Smooth muscle cell (in vitro differentiated cells): Measurements from ENCODE around the gene TAS2R39. TPM values are rescaled to one million over a fixed set of nuclear protein-coding genes. Genes with fewer than 3 reads are reported as not detected.
"Not testable (repeated sequence)": the region's sequence is repeated elsewhere in the genome, so short reads cannot be mapped to it uniquely, and the experiment has no call there.

Source experiments
- DNase-seq: peaks from one replicate; lab custom pipeline; 2025; ENCODE audit not compliant: unreplicated experiment; lab: John Stamatoyannopoulos, UW
- H2AFZ ChIP-seq: fragments of 200-600 bp; sonication (generic); 2 replicates; pipeline ENCODE4 v1.6.0; 2016; ENCODE audit warnings: antibody characterized with exemption, low read depth, mild to moderate bottlenecking
- H3F3A ChIP-seq: fragments of 200-600 bp; sonication (generic); 2 replicates; pipeline ENCODE4 v1.6.0; 2017; ENCODE audit warnings: antibody characterized with exemption, low read depth
- H3K27ac ChIP-seq: fragments of 200-600 bp; sonication (generic); 2 replicates; pipeline ENCODE4 v1.5.1; 2016; ENCODE audit warnings: low read depth, mild to moderate bottlenecking
- H3K27me3 ChIP-seq: fragments of 200-600 bp; sonication (generic); 2 replicates; pipeline ENCODE4 v1.6.1; 2016; ENCODE audit warnings: low read depth, mild to moderate bottlenecking
- H3K36me3 ChIP-seq: fragments of 200-600 bp; sonication (generic); 2 replicates; pipeline ENCODE4 v1.5.1; 2016; ENCODE audit warnings: low read depth
- H3K4me1 ChIP-seq: fragments of 200-600 bp; sonication (generic); 2 replicates; pipeline ENCODE4 v1.5.1; 2016; ENCODE audit warnings: low read depth
- H3K4me2 ChIP-seq: fragments of 200-600 bp; sonication (generic); 2 replicates; pipeline ENCODE4 v1.6.0; 2016; ENCODE audit warnings: mild to moderate bottlenecking
- H3K4me3 ChIP-seq: fragments of 200-600 bp; sonication (generic); 2 replicates; pipeline ENCODE4 v1.5.1; 2016; ENCODE audit warnings: mild to moderate bottlenecking
- H3K79me2 ChIP-seq: fragments of 200-600 bp; sonication (generic); 2 replicates; pipeline ENCODE4 v1.6.0; 2016; ENCODE audit warnings: low read depth, mild to moderate bottlenecking
- H3K9ac ChIP-seq: fragments of 200-600 bp; sonication (generic); 2 replicates; pipeline ENCODE4 v1.6.0; 2016; ENCODE audit warnings: low read depth
- H3K9me3 ChIP-seq: fragments of 200-600 bp; sonication (generic); replicated peaks from 2 replicates; pipeline ENCODE4 v1.5.1; 2016; ENCODE audit warnings: low read depth
- H4K20me1 ChIP-seq: fragments of 200-600 bp; sonication (generic); 2 replicates; pipeline ENCODE4 v1.6.0; 2016; ENCODE audit warnings: low read depth
- WGBS: methylation state at CpG from one replicate; pipeline ENCODE4 v1.1.7; 2016; ENCODE audit warnings: low lambda C conversion rate; 5-methylcytosine and 5-hydroxymethylcytosine counted together
- polyA plus RNA-seq: library from polyadenylated mRNA; unstranded; fragments of >200 nt; fragmentation: Nextera tagmentation; extraction: Ambion mirVana; gene quantifications from 2 replicates; pipeline ENCODE4 v1.2.1, GENCODE V29; 2016
- total RNA-seq: library from RNA; depleted of rRNA; stranded (reverse); fragments of >200 nt; gene quantifications from 2 replicates; pipeline ENCODE4 v1.2.3, GENCODE V29; 2014
- TF ChIP-seq, protein P1 (sequence below): fragments of 200-600 bp; sonication (generic); IDR thresholded peaks from 2 replicates; pipeline ENCODE4 v1.5.1; 2017; ENCODE audit warnings: borderline replicate concordance, mild to moderate bottlenecking, antibody characterized with exemption; ENCODE audit not compliant: insufficient read depth, poor library complexity, severe bottlenecking

Gene TAS2R39
- total and polyA plus RNA-seq, 2 experiments from 2014 or later: not detected

GRCh38 chr7:143171697-143172096, 11.5 kb upstream of the TAS2R39 start:
- H2AFZ ChIP-seq: no peak overlapping the region
- no peaks in the 10 kb centered on the region for H3K79me2 ChIP-seq
- no peak overlapping the region for H3K9ac ChIP-seq
- TF ChIP-seq, protein P1, sequence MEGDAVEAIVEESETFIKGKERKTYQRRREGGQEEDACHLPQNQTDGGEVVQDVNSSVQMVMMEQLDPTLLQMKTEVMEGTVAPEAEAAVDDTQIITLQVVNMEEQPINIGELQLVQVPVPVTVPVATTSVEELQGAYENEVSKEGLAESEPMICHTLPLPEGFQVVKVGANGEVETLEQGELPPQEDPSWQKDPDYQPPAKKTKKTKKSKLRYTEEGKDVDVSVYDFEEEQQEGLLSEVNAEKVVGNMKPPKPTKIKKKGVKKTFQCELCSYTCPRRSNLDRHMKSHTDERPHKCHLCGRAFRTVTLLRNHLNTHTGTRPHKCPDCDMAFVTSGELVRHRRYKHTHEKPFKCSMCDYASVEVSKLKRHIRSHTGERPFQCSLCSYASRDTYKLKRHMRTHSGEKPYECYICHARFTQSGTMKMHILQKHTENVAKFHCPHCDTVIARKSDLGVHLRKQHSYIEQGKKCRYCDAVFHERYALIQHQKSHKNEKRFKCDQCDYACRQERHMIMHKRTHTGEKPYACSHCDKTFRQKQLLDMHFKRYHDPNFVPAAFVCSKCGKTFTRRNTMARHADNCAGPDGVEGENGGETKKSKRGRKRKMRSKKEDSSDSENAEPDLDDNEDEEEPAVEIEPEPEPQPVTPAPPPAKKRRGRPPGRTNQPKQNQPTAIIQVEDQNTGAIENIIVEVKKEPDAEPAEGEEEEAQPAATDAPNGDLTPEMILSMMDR: no peak
- H3K9me3 ChIP-seq: no peaks in the 10 kb centered on the region
- no peak overlapping the region for H3K4me2 ChIP-seq
- no peak overlapping the region for H3K27ac ChIP-seq
- no peaks in the 10 kb centered on the region for H3K4me1 ChIP-seq
- no peaks in the 10 kb centered on the region for H4K20me1 ChIP-seq
- no peaks in the 10 kb centered on the region for H3K36me3 ChIP-seq
- no peak for DNase-seq
- H3K4me3 ChIP-seq: no peak overlapping the region
- H3F3A ChIP-seq: no peaks in the 10 kb centered on the region
- no peaks in the 10 kb centered on the region for H3K27me3 ChIP-seq

- Histone ChIP-seq H3K4me2 (no peak overlapping the region), H3F3A (no peaks in the 10 kb centered on the region), H2AFZ (no peak overlapping the region), H3K4me1 (no peaks in the 10 kb centered on the region), H3K27ac (no peak overlapping the region), H3K79me2 (no peaks in the 10 kb centered on the region), H3K27me3 (no peaks in the 10 kb centered on the region), H3K9me3 (no peaks in the 10 kb centered on the region), H3K9ac (no peak overlapping the region), H3K4me3 (no peak overlapping the region), H3K36me3 (no peaks in the 10 kb centered on the region), H4K20me1 (no peaks in the 10 kb centered on the region)
- DNase-seq: no peak
- 83% methylated on average over 4 of the region's 4 CpGs for WGBS
- TF ChIP-seq, protein P1: no peak
These were observed 10.9 kb upstream of the TAS2R39 start for GRCh38 chr7:143172354-143172753.

GRCh38 chr7:143176128-143176527, 7.1 kb upstream of the TAS2R39 start:
- Histone ChIP-seq H3K4me2 (no peak overlapping the region), H3K4me3 (no peak overlapping the region), H3K9me3 (no peaks in the 10 kb centered on the region), H2AFZ (no peak overlapping the region), H3K27me3 (no peaks in the 10 kb centered on the region), H3F3A (no peaks in the 10 kb centered on the region), H3K79me2 (no peaks in the 10 kb centered on the region), H3K4me1 (no peaks in the 10 kb centered on the region), H3K27ac (no peak overlapping the region), H3K9ac (no peak overlapping the region), H3K36me3 (no peaks in the 10 kb centered on the region), H4K20me1 (no peaks in the 10 kb centered on the region)
- 92% methylated on average over 5 of the region's 5 CpGs for WGBS
- TF ChIP-seq, protein P1: no peak
- no peak for DNase-seq

DNA sequence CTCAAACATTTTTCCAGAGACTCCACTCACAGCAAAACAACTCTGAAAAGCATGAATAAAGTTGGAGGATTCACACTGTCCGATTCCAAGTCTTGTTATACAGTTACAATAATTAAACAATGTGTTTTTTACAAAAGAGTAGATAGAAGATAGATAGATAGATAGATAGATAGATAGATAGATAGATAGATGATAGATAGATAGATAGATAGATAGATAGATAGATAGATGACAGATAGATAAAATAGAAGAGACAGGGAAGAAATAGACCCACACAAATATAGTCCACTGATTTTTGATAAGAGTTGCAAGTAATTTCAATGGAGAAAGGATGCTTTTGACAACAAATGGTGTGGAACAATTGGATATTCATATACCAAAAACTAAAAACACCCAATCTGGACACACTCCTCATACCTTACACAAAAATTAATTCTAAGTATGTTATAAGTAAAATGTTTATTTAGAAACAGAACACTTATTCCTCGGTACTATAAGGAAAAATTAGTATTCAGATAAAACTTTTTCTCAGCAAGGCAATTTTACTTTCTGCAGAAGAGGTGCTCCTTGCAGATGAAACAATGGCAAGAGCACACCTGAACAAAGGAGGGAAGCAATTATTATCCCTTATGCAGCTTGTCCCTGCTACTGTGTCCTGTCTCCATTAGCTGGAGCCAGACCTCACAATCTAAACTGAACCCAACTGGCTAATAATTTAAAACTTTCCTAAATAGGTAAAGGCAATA, 5.7 kb upstream of the TAS2R39 start:
- Histone ChIP-seq H3K4me2 (no peak overlapping the region), H3K4me3 (no peak overlapping the region), H4K20me1 (no peaks in the 10 kb centered on the region), H3K4me1 (no peaks in the 10 kb centered on the region), H3K27me3 (no peaks in the 10 kb centered on the region), H3K27ac (no peak overlapping the region), H3F3A (no peaks in the 10 kb centered on the region), H2AFZ (no peak overlapping the region), H3K9ac (no peak overlapping the region), H3K9me3 (no peaks in the 10 kb centered on the region), H3K79me2 (no peaks in the 10 kb centered on the region), H3K36me3 (no peaks in the 10 kb centered on the region)
- TF ChIP-seq, protein P1: no peak
- WGBS: 86% methylated on average over 2 of the region's 2 CpGs
- no peak for DNase-seq

DNA sequence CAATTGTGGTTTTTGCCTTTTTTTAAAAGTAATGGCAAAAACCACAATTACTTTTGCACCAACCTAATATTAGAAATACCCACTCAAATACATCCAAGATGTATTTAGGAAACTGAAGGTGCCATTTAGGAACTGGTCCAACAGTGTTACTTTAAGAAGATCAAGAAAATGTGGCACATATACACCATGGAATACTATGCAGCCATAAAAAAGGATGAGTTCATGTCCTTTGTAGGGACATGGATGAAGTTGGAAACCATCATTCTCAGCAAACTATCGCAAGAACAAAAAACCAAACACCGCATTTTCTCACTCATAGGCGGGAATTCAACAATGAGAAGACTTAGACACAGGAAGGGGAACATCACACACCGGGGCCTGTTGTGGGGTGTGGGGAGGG, 2.4 kb upstream of the TAS2R39 start:
- not testable (repeated sequence) for H3K79me2 ChIP-seq, H3K9me3 ChIP-seq, H3K27ac ChIP-seq, H3K4me1 ChIP-seq, H3K27me3 ChIP-seq, H3F3A ChIP-seq, H2AFZ ChIP-seq, H3K9ac ChIP-seq, H3K36me3 ChIP-seq, H4K20me1 ChIP-seq, H3K4me3 ChIP-seq, DNase-seq, H3K4me2 ChIP-seq
- WGBS: 88% methylated on average over 4 of the region's 4 CpGs
